ENCODE results near the gene MRPS26.
"Not testable (repeated sequence)": the region's sequence is repeated elsewhere in the genome, so short reads cannot be mapped to it uniquely, and the experiment has no call there.

MRPS26 gene

GRCh38 chr20:3043322-3043721 is 2.5 kb upstream of the MRPS26 start, which contains the start of gene GNRH2:
Gene GNRH2 (plus strand): TSS chr20:3043622. CDS start chr20:3044415, 793 bp downstream.
- no peak for DNase-seq

- no peak for DNase-seq
Measured at GRCh38 chr20:3044336-3044965, 1.4 kb upstream of the MRPS26 start.

- DNase-seq, result peak; percentile 20
Measured at GRCh38 chr20:3045042-3045815, 623 bp upstream of the MRPS26 start.

GRCh38 chr20:3046677-3047462 is 1.0 kb downstream of the MRPS26 start:
- DNase-seq, result no peak

- no peak for DNase-seq
Measured at GRCh38 chr20:3047486-3048419, 1.9 kb downstream of the MRPS26 start.

GRCh38 chr20:3051385-3052019 is 5.7 kb downstream of the MRPS26 start:
- DNase-seq, result no peak

GRCh38 chr20:3059489-3059888 is 13.6 kb downstream of the MRPS26 start:
- DNase-seq, result no peak

- not testable (repeated sequence) for DNase-seq
Measured at GRCh38 chr20:3064119-3064518, 18.3 kb downstream of the MRPS26 start.

- no peak for DNase-seq
Measured at GRCh38 chr20:3067139-3068014, 21.5 kb downstream of the MRPS26 start.

GRCh38 chr20:3068075-3068474 is 22.2 kb downstream of the MRPS26 start:
- no peak for DNase-seq

GRCh38 chr20:3068986-3069900 is 23.4 kb downstream of the MRPS26 start:
- DNase-seq, result no peak

- no peak for DNase-seq
Measured at GRCh38 chr20:3070725-3071124, 24.9 kb downstream of the MRPS26 start.

- no peak for DNase-seq
Measured at GRCh38 chr20:3071266-3071609, 25.4 kb downstream of the MRPS26 start.

- no peak for DNase-seq
Measured at GRCh38 chr20:3071610-3072529, 26.0 kb downstream of the MRPS26 start, which contains the start of gene OXT. Gene OXT (plus strand): TSS chr20:3071620. CDS start chr20:3071656, 36 bp downstream.

- no peak for DNase-seq
Measured at GRCh38 chr20:3072530-3073250, 26.8 kb downstream of the MRPS26 start.

GRCh38 chr20:3073251-3073643 is 27.4 kb downstream of the MRPS26 start:
- DNase-seq, result not testable (repeated sequence)

- DNase-seq, result no peak
Measured at GRCh38 chr20:3074812-3075211, 29.0 kb downstream of the MRPS26 start.

GRCh38 chr20:3075315-3075714 is 29.5 kb downstream of the MRPS26 start:
- DNase-seq, result not testable (repeated sequence)

All from NCI-H524 treated with DMSO at 0.1 percent for 48 hours (cell line).